OCI-LY7 (cell line): ENCODE data around the gene RMI2.

ENCODE experiments used
- EZH2phosphoT487 ChIP-seq: fragments of 200-600 bp; sonication (generic); IDR thresholded peaks from 2 replicates; pipeline ENCODE4 v1.6.1; 2018; ENCODE audit warnings: low read depth, borderline replicate concordance, mild to moderate bottlenecking, mixed run types, antibody characterized with exemption, low read length, moderate library complexity, mixed read lengths
- TF ChIP-seq, protein P1 (sequence below): fragments of 200-600 bp; sonication (generic); conservative IDR thresholded peaks from 2 replicates; pipeline ENCODE4 v1.5.1; 2014; ENCODE audit warnings: mild to moderate bottlenecking, antibody characterized with exemption, low read length, moderate library complexity, mixed read lengths

DNA sequence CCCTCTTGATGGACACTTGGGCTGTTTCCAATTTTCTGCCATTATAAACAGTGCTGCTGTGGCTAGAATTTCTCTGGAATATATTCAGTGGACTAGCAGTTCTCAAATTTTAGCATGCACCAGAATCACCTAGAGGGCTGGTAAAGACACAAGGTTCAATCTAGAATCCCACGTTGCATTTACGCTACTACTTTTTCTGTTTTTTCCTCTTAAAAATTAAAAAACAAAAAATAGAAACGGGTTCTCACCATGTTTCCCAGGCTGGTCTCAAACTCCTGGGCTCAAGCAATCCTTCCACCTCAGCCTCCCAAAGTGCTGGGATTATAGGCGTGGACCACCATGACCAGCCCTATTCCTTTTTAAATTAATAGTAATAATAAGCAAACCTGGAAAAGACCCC lies 49.6 kb upstream of the RMI2 start:
- TF ChIP-seq, protein P1, sequence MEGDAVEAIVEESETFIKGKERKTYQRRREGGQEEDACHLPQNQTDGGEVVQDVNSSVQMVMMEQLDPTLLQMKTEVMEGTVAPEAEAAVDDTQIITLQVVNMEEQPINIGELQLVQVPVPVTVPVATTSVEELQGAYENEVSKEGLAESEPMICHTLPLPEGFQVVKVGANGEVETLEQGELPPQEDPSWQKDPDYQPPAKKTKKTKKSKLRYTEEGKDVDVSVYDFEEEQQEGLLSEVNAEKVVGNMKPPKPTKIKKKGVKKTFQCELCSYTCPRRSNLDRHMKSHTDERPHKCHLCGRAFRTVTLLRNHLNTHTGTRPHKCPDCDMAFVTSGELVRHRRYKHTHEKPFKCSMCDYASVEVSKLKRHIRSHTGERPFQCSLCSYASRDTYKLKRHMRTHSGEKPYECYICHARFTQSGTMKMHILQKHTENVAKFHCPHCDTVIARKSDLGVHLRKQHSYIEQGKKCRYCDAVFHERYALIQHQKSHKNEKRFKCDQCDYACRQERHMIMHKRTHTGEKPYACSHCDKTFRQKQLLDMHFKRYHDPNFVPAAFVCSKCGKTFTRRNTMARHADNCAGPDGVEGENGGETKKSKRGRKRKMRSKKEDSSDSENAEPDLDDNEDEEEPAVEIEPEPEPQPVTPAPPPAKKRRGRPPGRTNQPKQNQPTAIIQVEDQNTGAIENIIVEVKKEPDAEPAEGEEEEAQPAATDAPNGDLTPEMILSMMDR = no peak
- no peak for TF ChIP-seq EZH2phosphoT487
